ENCODE results near the gene LRRC37B. TPM values are rescaled to one million over a fixed set of nuclear protein-coding genes. Genes with fewer than 3 reads are reported as not detected.
"Not testable (repeated sequence)": the region's sequence is repeated elsewhere in the genome, so short reads cannot be mapped to it uniquely, and the experiment has no call there.

LRRC37B gene
- total RNA-seq = 4.4 TPM

DNA sequence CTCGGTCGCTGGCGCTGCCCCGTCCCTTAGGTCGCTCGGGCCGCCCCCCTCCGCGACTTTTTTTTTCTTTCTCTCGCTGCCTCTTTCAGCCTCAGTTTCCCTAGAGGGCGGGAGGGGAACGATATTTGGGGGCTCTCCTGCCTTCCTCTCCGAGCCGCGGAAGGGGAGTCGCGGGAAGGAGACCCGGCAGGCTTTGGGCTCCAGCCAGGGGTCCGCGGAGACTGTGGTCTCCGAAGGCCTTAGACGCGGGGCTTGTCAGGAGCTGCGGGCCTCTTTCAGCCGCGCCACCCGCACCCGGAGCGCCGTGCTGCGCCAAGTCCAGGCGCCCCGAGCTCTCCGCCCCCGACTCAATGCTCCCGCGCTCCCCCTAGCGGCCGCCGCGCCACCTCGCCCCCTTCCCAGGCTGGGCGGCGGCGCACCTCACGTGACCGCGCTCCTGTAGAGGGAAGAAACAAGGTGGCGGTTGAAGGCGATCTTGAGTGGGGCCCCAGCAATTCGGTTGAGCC is at the start of gene LRRC37B:
Gene LRRC37B (plus strand): TSS at position 427 of the 506 bp plus-strand sequence. CDS start 14,010 bp downstream, outside the sequence.
- ATAC-seq = peak; percentile 98

- ATAC-seq = not testable (repeated sequence)
These were observed 43.1 kb upstream of the LRRC37B start for GRCh38 chr17:31964131-31964530.

- no peak for ATAC-seq
These were observed 39.5 kb upstream of the LRRC37B start for GRCh38 chr17:31967648-31968047.

- ATAC-seq = not testable (repeated sequence)
These were observed 36.8 kb upstream of the LRRC37B start for GRCh38 chr17:31970416-31970815.

DNA sequence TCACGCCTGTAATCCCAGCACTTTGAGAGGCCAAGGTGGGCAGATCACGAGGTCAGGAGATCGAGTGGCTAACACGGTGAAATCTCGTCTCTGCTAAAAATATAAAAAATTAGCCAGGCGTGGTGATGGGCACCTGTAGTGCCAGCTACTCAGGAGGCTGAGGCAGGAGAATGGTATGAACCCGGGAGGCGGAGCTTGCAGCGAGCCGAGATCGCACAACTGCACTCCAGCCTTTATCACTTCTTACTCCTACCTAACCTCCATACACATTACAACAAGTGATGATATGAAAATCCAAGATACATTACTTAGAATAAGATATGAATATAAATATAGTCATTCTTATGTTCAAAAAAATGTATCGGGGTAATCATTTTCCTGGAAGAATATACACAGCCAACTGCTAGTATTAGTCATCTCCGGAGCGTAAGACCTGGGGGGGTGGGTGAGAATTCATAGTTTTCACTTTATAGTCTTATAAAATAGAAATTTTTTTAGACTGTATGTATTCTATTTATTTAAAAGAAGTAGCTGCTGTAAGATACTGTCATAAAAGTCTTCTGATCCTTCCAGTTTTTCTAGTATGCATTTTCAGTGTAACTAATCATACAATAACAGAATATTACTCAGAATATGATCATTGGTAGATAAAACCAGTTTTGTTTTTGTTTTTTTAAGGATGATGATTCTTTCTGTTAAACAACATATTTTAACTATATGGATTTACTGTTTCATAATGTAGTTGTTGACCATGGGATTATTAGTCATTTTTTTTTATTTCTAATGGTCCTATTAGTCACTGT is 32.7 kb upstream of the LRRC37B start:
- peak; percentile 71 for ATAC-seq

- ATAC-seq = peak; percentile 44
These were observed 31.8 kb upstream of the LRRC37B start for GRCh38 chr17:31975391-31975790.

DNA sequence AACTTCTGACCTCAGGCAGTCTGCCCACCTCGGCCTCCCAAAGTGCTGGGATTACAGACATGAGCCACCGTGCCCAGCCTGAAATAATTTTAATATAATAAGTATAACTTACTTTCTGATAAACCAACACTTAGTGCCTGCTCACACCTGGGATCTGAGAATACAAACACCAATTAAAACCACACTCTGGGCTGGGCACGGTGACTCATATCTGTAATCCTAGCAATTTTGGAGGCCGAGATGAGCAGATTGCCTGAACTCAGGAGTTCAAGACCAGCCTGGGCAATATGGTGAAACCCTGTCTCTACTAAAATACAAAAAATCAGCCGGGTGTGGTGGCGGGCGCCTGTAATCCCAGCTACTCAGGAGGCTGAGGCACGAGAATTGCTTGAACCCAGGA is 15.4 kb upstream of the LRRC37B start:
- ATAC-seq = not testable (repeated sequence)

- no peak for ATAC-seq
These were observed 10.2 kb upstream of the LRRC37B start for GRCh38 chr17:31997005-31997404.

GRCh38 chr17:32007463-32008298 is 498 bp downstream of the LRRC37B start:
- peak; percentile 59 for ATAC-seq

- ATAC-seq = no peak
These were observed 2.0 kb downstream of the LRRC37B start for GRCh38 chr17:32009262-32009542.

DNA sequence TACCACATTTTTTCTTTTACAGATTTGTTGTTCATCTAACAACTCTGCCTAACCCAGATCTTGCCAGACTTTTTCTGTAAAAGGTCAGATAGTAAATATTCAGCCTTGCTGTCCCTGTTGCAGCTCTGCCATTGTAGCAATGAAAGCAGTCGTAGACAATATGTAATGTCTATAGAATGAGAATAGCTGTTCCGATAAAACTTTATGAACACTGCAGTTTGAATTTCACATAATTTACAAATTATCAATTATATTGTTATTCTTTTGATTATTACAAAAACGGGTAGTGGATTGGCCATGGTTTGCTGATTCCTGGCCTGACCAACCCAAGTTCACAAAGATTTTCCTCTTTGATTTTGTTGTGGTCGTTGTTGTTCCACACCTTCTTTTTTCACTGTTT is 2.9 kb downstream of the LRRC37B start:
- no peak for ATAC-seq

- no peak for ATAC-seq
These were observed 8.2 kb downstream of the LRRC37B start for GRCh38 chr17:32015245-32016013.

DNA sequence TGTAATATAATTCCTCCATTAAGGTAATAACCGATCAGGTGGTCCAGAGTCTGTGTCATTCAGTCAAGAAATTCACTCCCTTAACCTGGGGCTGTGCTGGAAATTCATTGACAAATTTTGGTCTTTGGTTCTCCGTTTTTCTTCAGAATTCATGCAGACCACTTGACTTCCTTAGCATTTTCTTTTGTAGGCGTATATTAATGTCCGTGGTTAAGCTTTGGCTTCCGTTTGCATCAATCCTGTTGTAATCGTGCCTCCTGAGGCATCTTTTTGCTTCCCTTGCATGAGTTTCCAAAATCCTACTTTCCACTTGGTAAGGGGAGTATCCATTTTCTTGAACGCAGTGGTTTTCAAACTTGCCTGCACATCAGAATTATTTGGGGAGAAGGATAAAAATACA is 9.0 kb downstream of the LRRC37B start:
- ATAC-seq = no peak

DNA sequence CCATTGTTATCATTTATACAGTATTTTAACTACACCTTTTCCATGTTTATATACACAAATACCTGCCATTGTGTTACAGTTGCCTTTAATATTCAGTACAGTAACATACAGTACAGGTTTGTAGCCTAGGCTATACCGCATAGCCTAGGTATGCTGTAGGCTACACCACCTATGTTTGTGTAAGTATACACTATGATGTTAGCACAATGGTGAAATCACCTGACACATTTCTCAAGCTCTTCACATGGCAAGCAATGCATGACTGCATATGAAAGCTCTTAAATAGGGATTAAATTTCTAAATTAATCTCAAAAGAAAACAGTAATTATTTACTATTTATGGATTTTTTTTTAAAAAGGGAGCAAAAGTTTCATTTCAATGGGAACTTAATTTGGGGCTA is 12.0 kb downstream of the LRRC37B start:
- peak; percentile 71 for ATAC-seq

DNA sequence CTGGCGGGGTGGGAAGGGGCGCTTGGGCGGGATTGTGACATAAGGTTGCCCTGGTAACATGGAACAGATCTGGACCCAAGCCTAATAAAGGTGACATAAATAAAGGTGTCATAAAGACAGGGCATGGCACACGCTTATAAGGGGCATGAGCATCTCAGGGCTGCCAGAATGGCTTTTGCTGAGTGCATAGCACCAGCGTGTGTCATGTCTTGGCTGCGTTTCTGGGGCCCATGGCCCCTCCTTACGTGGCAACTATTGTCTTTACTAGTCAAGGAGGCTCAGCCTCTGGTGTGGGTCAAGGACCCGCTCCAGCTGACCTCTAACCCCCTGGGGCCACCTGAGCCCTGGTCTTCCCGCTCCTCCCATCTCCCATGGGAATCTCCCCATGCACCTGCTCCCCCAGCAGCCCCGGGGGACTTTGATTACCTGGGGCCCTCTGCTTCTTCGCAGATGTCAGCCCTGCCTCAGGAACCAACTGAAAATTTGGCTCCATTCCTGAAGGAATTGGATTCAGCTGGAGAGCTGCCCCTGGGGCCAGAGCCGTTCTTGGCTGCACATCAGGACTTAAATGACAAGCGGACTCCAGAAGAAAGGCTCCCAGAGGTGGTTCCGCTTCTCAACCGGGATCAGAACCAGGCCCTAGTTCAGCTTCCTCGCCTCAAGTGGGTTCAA is 13.9 kb downstream of the LRRC37B start:
- ATAC-seq = no peak

- no peak for ATAC-seq
These were observed 14.4 kb downstream of the LRRC37B start for GRCh38 chr17:32021615-32021955.

- not testable (repeated sequence) for ATAC-seq
These were observed 15.4 kb downstream of the LRRC37B start for GRCh38 chr17:32022554-32022953.

- not testable (repeated sequence) for ATAC-seq
These were observed 20.1 kb downstream of the LRRC37B start for GRCh38 chr17:32027271-32027670.

- no peak for ATAC-seq
These were observed 26.0 kb downstream of the LRRC37B start for GRCh38 chr17:32033223-32033622.

DNA sequence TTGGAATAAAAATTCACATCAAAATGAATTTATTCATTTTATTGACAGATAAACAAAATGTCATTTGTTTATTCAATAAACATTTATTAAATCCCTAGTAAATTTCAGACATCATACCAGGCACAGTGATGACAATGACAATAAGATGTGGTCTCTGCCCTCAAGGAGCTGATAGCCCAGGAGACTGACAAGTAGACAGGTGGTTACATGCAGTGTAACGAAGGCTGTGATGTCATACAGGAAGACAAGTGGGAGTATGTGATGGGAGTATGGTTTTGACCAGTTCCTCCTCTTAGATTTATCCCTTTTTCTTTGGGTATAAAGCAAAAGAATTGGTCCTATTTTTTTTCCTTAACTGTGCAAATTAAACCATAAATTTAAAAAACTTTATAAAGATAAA is 26.6 kb downstream of the LRRC37B start:
- not testable (repeated sequence) for ATAC-seq

DNA sequence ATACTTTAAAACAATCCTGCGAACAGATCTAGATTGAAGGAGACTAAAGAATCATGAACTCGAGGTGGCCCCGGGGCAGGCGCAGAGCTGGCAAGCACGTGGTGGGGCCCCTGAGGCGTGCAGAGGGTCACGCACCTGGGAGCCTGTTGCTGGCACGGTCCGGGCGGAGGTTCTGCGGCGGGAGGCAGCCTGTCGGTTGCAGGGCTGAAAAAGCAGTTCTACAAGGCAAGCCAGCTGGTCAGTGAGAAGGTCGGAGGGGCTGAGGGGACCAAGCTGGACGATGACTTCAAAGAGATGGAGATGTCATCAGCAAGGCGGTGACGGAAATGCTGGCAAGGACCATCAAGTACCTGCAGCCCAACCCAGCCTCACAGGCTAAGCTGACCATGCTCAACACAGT is 33.1 kb downstream of the LRRC37B start:
- not testable (repeated sequence) for ATAC-seq

- ATAC-seq = peak; percentile 96
These were observed 34.2 kb downstream of the LRRC37B start for GRCh38 chr17:32041306-32041875.
